WTC11 (cell line): Measurements from ENCODE around the gene SLC10A4. TPM values are rescaled to one million over a fixed set of nuclear protein-coding genes. Genes with fewer than 3 reads are reported as not detected.

Source experiments
- ATAC-seq: fragments of 200-7000 bp; cut with Tn5 transposase; 2 replicates; pipeline ENCODE4 v1.10.0; 2021; ENCODE audit warnings: mild to moderate bottlenecking, moderate library complexity
- Bru-seq: library from RNA; stranded (reverse); fragments of 400-500 nt; gene quantifications from one replicate; lab custom pipeline; 2021; lab: Mats Ljungman, UMichigan
- CTCF ChIA-PET: fragments of 300-600 bp; sonication (Branson Sonifier 250); formaldehyde crosslinking; loops from one replicate; lab custom pipeline; 2021; ENCODE audit warnings: antibody characterized with exemption; lab: Charles Lee
- POLR2A ChIA-PET: fragments of 350-600 bp; sonication (Branson Sonifier 250); formaldehyde crosslinking; loops from one replicate; lab custom pipeline; 2021; ENCODE audit warnings: antibody characterized with exemption; lab: Charles Lee
- DNase-seq: peaks from one replicate; pipeline ENCODE4 v3.0.0; 2021; ENCODE audit warnings: low spot score
- H3K27ac Mint-ChIP-seq: 2 replicates; pipeline ENCODE4 v1.8.0; 2021; ENCODE audit warnings: mixed read lengths
- H3K27me3 Mint-ChIP-seq: 2 replicates; pipeline ENCODE4 v1.8.0; 2021; ENCODE audit warnings: low read depth, mild to moderate bottlenecking, moderate library complexity, mixed read lengths
- H3K36me3 Mint-ChIP-seq: 2 replicates; pipeline ENCODE4 v1.8.0; 2021; ENCODE audit warnings: mixed read lengths
- H3K4me1 Mint-ChIP-seq: 2 replicates; pipeline ENCODE4 v1.8.0; 2022; ENCODE audit warnings: mixed read lengths
- H3K4me3 Mint-ChIP-seq: 2 replicates; pipeline ENCODE4 v1.8.0; 2021; ENCODE audit warnings: mild to moderate bottlenecking, moderate library complexity, mixed read lengths
- H3K9me3 Mint-ChIP-seq: 2 replicates; pipeline ENCODE4 v1.8.0; 2021; ENCODE audit warnings: mixed read lengths
- ARID4B ChIP-seq: sonication (generic); formaldehyde crosslinking; IDR thresholded peaks from 2 replicates; pipeline ENCODE4 v1.8.0; 2023; ENCODE audit warnings: missing genetic modification reagents, mild to moderate bottlenecking, borderline replicate concordance
- EMX1 ChIP-seq: fragments of 250-450 bp; sonication (Bioruptor Pico); IDR thresholded peaks from 2 replicates; pipeline ENCODE4 v1.8.0; 2021; ENCODE audit warnings: mild to moderate bottlenecking
- FOXP1 ChIP-seq: sonication (generic); formaldehyde crosslinking; IDR thresholded peaks from 2 replicates; pipeline ENCODE4 v1.8.0; 2022; ENCODE audit warnings: missing genetic modification reagents, mild to moderate bottlenecking, moderate library complexity, borderline replicate concordance
- JAZF1 ChIP-seq: fragments of 250-450 bp; sonication (Bioruptor Pico); IDR thresholded peaks from 2 replicates; pipeline ENCODE4 v1.9.0; 2021; ENCODE audit warnings: moderate library complexity, mild to moderate bottlenecking, inconsistent platforms
- MAX ChIP-seq: sonication (generic); formaldehyde crosslinking; IDR thresholded peaks from 2 replicates; pipeline ENCODE4 v1.8.0; 2022; ENCODE audit warnings: mild to moderate bottlenecking, missing genetic modification reagents
- MYBL2 ChIP-seq: sonication (generic); formaldehyde crosslinking; IDR thresholded peaks from 2 replicates; pipeline ENCODE4 v1.8.1; 2023; ENCODE audit warnings: mild to moderate bottlenecking, moderate library complexity, missing genetic modification reagents
- SP1 ChIP-seq: sonication (generic); formaldehyde crosslinking; conservative IDR thresholded peaks from 2 replicates; pipeline ENCODE4 v1.8.1; 2022; ENCODE audit warnings: missing genetic modification reagents
- USF2 ChIP-seq: sonication (generic); formaldehyde crosslinking; IDR thresholded peaks from 2 replicates; pipeline ENCODE4 v1.8.1; 2023; ENCODE audit warnings: mild to moderate bottlenecking, missing genetic modification reagents, moderate library complexity
- ZBTB43 ChIP-seq: sonication (generic); formaldehyde crosslinking; IDR thresholded peaks from 2 replicates; pipeline ENCODE4 v1.8.1; 2023; ENCODE audit warnings: mild to moderate bottlenecking, missing genetic modification reagents
- ZNF121 ChIP-seq: sonication (generic); formaldehyde crosslinking; IDR thresholded peaks from 2 replicates; pipeline ENCODE4 v1.8.0; 2023; ENCODE audit warnings: missing genetic modification reagents
- ZNF219 ChIP-seq: sonication (generic); formaldehyde crosslinking; IDR thresholded peaks from 2 replicates; pipeline ENCODE4 v1.8.0; 2023; ENCODE audit warnings: missing genetic modification reagents, mild to moderate bottlenecking, borderline replicate concordance
- ZNF512 ChIP-seq: sonication (generic); formaldehyde crosslinking; IDR thresholded peaks from 2 replicates; pipeline ENCODE4 v1.8.1; 2022; ENCODE audit warnings: missing genetic modification reagents, borderline replicate concordance
- long read RNA-seq, 3 experiments: library from RNA in 1 of 3; library from capped mRNA in 1 of 3; library from polyadenylated mRNA in 1 of 3; unstranded in 2 of 3; stranded (forward) in 1 of 3; transcript quantifications; one replicate each; pipeline ENCODE4 v2.0.0, GENCODE V29; 2021
- total RNA-seq: library from RNA; stranded (reverse); gene quantifications from 3 replicates; pipeline ENCODE4 v1.2.3, GENCODE V29; 2021

Gene SLC10A4
- 2.1 to 3.0 TPM (median 2.6 TPM) in 3 replicates for total RNA-seq
- percentile 49 among the genes with signal in this experiment for Bru-seq, nascent RNA
- long read RNA-seq, experiment 1, transcript SLC10A4-201 (3 exons, 1,790 nt), result major isoform, 26 of 26 reads
- long read RNA-seq, experiment 1, partial matches to known transcripts, result 0 of 26 reads
- long read RNA-seq, experiment 1, other reads (novel, unspliced or antisense), result 0 of 26 reads
- long read RNA-seq, experiment 2, partial matches to known transcripts, result 0 of 2 reads
- long read RNA-seq, experiment 2, other reads (novel, unspliced or antisense), result 0 of 2 reads
- long read RNA-seq, experiment 3, result 0 reads

- Mint-ChIP-seq H3K4me1 (peaks cover 24% of the 10 kb centered on the region), H3K4me3 (peak within 1 kb of the TSS; percentile 76), H3K27me3 (peaks cover 52% of the 10 kb centered on the region), H3K9me3 (no peaks in the 10 kb centered on the region), H3K27ac (no peak within 1 kb of the TSS), H3K36me3 (no peaks in the 10 kb centered on the region)
- CTCF ChIA-PET, result interaction anchor here (0.6 to 1.3 kb wide), 2 partner anchors 356 to 398 kb away, joined by 3 to 9 read pairs; no protein-coding TSS in a partner anchor
- ATAC-seq, result peak; percentile 77
- TF ChIP-seq SP1 (CRISPR knock-in tag), result 0 out of 2 replicates have a peak, but pooled peaks have one; percentile 13
- 0 out of 2 replicates have a peak, but pooled peaks have one; percentile 27 for TF ChIP-seq ZNF219 (CRISPR knock-in tag)
- TF ChIP-seq ZNF121 (CRISPR knock-in tag), result no peak
- TF ChIP-seq FOXP1 (CRISPR knock-in tag), result no peak; the same call in 1 of the 2 replicates
- TF ChIP-seq USF2 (CRISPR knock-in tag), result 0 out of 2 replicates have a peak, but pooled peaks have one; percentile 30
- TF ChIP-seq MAX (CRISPR knock-in tag), result peak; percentile 47
- TF ChIP-seq ARID4B (CRISPR knock-in tag), result 0 out of 2 replicates have a peak, but pooled peaks have one; percentile 60
- peak; percentile 65; the same call in 1 of the 2 replicates for TF ChIP-seq MYBL2 (CRISPR knock-in tag)
- TF ChIP-seq ZBTB43, result 0 out of 2 replicates have a peak, but pooled peaks have one; percentile 39
- POLR2A ChIA-PET, result no interaction called here
- DNase-seq, result peak; percentile 61
Measured at GRCh38 chr4:48483006-48483776, at the start of gene SLC10A4. Gene SLC10A4 (plus strand): TSS chr4:48483343. CDS start chr4:48483562, 219 bp downstream.

- DNase-seq (no peak), ATAC-seq (no peak)
- no peaks in the 10 kb centered on the region for H3K36me3 Mint-ChIP-seq
- POLR2A ChIA-PET, result no interaction called here
- no peaks in the 10 kb centered on the region for H3K27me3 Mint-ChIP-seq
- no peaks in the 10 kb centered on the region for H3K9me3 Mint-ChIP-seq
- TF ChIP-seq ZNF512 (CRISPR knock-in tag) (no peak), SP1 (CRISPR knock-in tag) (no peak), EMX1 (no peak), ZNF121 (CRISPR knock-in tag) (no peak), JAZF1 (no peak)
- no peak overlapping the region for H3K4me3 Mint-ChIP-seq
- peaks cover 17% of the 10 kb centered on the region for H3K4me1 Mint-ChIP-seq
- no peak overlapping the region for H3K27ac Mint-ChIP-seq
- CTCF ChIA-PET, result interaction anchor here (1.5 kb wide), 1 partner anchor 40 kb away, joined by 9 read pairs; no protein-coding TSS in a partner anchor
Measured at GRCh38 chr4:48436318-48436717, 46.8 kb upstream of the SLC10A4 start.
